GM20000 (cell line): ENCODE results near the gene TMEM175.
A peak's percentile ranks its signal among the peaks of the same experiment; 100 is the strongest.
"Not testable (repeated sequence)": the region's sequence is repeated elsewhere in the genome, so short reads cannot be mapped to it uniquely, and the experiment has no call there.

Experiments used
- DNase-seq: peaks from one replicate; pipeline ENCODE4 v3.0.0; 2012; ENCODE audit warnings: low spot score
- CTCF ChIP-seq: IDR thresholded peaks from 2 replicates; pipeline ENCODE4 v1.5.1; 2012; ENCODE audit warnings: mild to moderate bottlenecking, control low read depth; ENCODE audit errors: extremely low read depth, missing control alignments

TMEM175 gene

GRCh38 chr4:973431-974397 lies 41.5 kb downstream of the TMEM175 start, which contains the start of gene DGKQ:
TSS of gene DGKQ (minus strand) at chr4:973569. CDS start at chr4:973482, 87 bp downstream.
- TF ChIP-seq CTCF, result no peak
- peak; percentile 100 for DNase-seq

- TF ChIP-seq CTCF, result no peak
- no peak for DNase-seq
Observed at GRCh38 chr4:974668-975067, 42.4 kb downstream of the TMEM175 start.

- DNase-seq, result not testable (repeated sequence)
Observed at GRCh38 chr4:976016-976415, 43.8 kb downstream of the TMEM175 start.

- no peak for DNase-seq
- no peak for TF ChIP-seq CTCF
Observed at GRCh38 chr4:978957-979701, 46.9 kb downstream of the TMEM175 start.

GRCh38 chr4:982291-982690 lies 50.0 kb downstream of the TMEM175 start:
- TF ChIP-seq CTCF, result no peak

GRCh38 chr4:982814-983213 lies 50.6 kb downstream of the TMEM175 start:
- DNase-seq, result no peak

More at GRCh38 chr4:982291-982690, 50.0 kb downstream of the TMEM175 start:
- DNase-seq, result no peak

More at GRCh38 chr4:982814-983213, 50.6 kb downstream of the TMEM175 start:
- no peak for TF ChIP-seq CTCF
